C4-2B (cell line): ENCODE measurements around the gene HOXA6.

ENCODE experiments used
- ZFX ChIP-seq: fragments of 450-650 bp; IDR thresholded peaks from 2 replicates; pipeline ENCODE4 v1.6.1; 2017
- TF ChIP-seq, protein P1 (sequence below): fragments of 450-650 bp; conservative IDR thresholded peaks from 2 replicates; pipeline ENCODE4 v1.5.1; 2017; ENCODE audit warnings: mild to moderate bottlenecking

DNA sequence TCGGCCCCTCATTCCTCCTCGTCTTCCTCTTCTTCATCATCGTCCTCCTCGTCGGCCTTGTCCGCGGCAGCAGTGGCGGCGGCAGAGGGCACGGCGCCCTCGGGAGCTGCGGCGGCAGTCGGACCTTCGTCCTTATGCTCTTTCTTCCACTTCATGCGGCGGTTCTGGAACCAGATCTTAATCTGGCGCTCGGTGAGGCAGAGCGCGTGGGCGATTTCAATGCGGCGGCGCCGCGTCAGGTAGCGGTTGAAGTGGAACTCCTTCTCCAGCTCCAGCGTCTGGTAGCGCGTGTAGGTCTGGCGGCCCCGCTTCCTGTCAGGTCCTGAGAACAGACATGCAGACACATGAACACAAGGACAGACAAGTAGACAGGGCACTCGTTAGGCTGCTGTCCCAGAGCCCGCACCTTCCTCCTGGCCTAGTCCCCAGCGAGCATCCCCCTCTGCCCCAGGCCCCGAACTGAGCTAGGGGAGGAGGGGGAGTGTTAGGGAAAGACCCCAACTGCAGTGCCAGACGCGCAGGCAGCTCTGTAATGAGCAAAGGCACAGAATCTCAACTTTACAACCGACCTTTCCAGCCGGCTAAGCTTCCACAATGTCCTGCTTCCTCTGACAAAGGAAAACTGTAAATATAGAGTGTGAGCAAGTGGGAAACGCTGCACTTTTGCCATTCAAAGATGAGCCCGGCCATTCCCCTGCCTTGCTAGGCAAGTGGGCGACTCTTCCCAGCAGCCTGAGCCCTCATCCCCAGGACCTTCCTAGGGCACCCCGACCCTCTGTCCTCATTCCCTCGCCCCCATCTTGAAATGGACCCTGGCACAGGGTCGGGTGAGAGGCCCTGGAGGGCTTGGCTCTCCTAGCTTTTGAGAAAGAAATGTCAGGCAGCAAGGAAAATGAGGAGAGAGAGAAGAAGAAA lies 7.6 kb upstream of the HOXA6 start:
- TF ChIP-seq, protein P1, sequence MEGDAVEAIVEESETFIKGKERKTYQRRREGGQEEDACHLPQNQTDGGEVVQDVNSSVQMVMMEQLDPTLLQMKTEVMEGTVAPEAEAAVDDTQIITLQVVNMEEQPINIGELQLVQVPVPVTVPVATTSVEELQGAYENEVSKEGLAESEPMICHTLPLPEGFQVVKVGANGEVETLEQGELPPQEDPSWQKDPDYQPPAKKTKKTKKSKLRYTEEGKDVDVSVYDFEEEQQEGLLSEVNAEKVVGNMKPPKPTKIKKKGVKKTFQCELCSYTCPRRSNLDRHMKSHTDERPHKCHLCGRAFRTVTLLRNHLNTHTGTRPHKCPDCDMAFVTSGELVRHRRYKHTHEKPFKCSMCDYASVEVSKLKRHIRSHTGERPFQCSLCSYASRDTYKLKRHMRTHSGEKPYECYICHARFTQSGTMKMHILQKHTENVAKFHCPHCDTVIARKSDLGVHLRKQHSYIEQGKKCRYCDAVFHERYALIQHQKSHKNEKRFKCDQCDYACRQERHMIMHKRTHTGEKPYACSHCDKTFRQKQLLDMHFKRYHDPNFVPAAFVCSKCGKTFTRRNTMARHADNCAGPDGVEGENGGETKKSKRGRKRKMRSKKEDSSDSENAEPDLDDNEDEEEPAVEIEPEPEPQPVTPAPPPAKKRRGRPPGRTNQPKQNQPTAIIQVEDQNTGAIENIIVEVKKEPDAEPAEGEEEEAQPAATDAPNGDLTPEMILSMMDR: no peak
- TF ChIP-seq ZFX: no peak
